ENCODE data around the gene EFCAB12.

- TF ChIP-seq JUND (IDR thresholded peaks at IDR 0.05; ENCODE audit: low read length), result no peak
- no peak for TF ChIP-seq CTCF (IDR thresholded peaks at IDR 0.05; ENCODE audit: control extremely low read depth in 1 of 3, insufficient read depth in 1 of 3, low read depth in 1 of 3, low read length in 3 of 3)
- no peak; the same call in 1 of the 2 replicates for TF ChIP-seq GTF2F1 (IDR thresholded peaks at IDR 0.05; ENCODE audit: borderline replicate concordance, low read depth, low read length)
- TF ChIP-seq PHF8 (conservative IDR thresholded peaks at IDR 0.05; ENCODE audit: low read depth, low read length), result no peak
- TF ChIP-seq CBX5 (IDR thresholded peaks at IDR 0.05; ENCODE audit: low read depth, low read length), result no peak
- TF ChIP-seq SRF (IDR thresholded peaks at IDR 0.05; ENCODE audit: low read depth, low read length), result no peak
Measured at GRCh38 chr3:129399895-129400357, 28.5 kb downstream of the EFCAB12 start.

Measured in H1 (cell line).